GM19025 (cell line): Measurements from ENCODE around the gene LRRC23.
"Not testable (repeated sequence)": the region's sequence is repeated elsewhere in the genome, so short reads cannot be mapped to it uniquely, and the experiment has no call there.

ENCODE experiments used
- ATAC-seq: cut with Tn5 transposase; IDR thresholded peaks from one replicate; pipeline ENCODE4 v1.9.1; 2021; ENCODE audit warnings: mild to moderate bottlenecking, low read depth, moderate library complexity; ENCODE audit not compliant: unreplicated experiment

LRRC23 gene

GRCh38 chr12:6899837-6900519, 4.6 kb upstream of the LRRC23 start:
- ATAC-seq: no peak

- ATAC-seq: no peak
Observed at GRCh38 chr12:6902448-6902847, 2.2 kb upstream of the LRRC23 start.

GRCh38 chr12:6903722-6904121, 900 bp upstream of the LRRC23 start:
- no peak for ATAC-seq

GRCh38 chr12:6905414-6906040, 905 bp downstream of the LRRC23 start:
- no peak for ATAC-seq

GRCh38 chr12:6908141-6908540, 3.5 kb downstream of the LRRC23 start:
- not testable (repeated sequence) for ATAC-seq

DNA sequence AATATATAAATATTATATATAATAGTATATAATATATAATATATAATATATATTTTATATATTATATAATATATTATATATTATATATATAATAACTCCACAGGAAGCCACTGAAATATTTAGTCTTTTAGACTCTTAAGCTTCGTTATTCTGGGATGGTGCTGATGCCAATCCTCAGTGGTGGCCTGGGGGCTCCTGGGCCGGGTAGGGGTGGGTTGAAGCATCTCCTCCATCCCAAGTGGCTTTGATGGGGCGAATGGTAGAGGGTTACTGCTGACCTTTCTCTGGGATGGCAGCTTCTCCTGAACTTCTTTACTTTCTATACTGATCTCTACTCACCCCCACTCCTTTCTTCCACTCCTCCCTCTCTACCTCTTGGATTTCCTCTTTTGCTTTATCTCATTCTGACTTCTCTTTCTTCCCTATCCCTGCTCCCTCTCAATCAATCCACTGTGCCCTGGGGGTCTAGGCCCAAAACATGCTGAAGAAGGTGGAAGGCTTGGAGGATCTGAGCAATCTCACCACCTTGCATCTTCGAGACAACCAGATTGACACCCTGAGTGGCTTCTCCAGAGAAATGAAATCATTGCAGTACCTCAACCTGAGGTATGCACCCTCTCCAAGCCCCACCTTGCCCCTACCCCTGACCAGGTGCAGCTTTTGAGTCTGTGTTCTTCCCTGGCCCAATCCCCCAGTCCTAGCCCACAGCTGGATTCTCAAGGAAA, 5.0 kb downstream of the LRRC23 start:
- ATAC-seq: no peak

GRCh38 chr12:6912164-6912935, 7.7 kb downstream of the LRRC23 start:
- ATAC-seq: no peak

DNA sequence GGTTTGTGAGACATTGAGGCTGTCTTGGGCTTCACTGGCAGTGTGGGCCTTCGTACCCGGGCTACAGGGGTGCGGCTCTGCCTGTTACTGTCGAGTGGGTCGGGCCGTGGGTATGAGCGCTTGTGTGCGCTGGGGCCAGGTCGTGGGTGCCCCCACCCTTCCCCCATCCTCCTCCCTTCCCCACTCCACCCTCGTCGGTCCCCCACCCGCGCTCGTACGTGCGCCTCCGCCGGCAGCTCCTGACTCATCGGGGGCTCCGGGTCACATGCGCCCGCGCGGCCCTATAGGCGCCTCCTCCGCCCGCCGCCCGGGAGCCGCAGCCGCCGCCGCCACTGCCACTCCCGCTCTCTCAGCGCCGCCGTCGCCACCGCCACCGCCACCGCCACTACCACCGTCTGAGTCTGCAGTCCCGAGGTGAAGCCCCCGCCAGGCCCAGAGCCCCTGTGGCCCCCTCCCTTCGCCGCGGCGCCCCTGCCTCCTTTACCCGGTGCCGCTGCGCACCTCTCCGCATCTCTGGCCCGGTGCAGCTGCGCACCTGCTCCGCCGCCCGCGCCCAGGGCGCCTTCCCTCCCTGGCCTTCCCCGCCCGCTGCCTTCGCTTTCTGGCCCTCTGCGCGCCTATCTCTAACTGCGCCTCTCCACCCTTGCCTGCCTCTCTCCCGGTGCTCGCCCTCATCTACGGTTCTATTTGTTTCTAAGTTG, 9.8 kb downstream of the LRRC23 start, which contains the start of gene ENO2:
ENO2 (plus strand) TSS at position 335 of the 701 bp plus-strand sequence. CDS start 1,253 bp downstream, outside the sequence.
- peak; percentile 75 for ATAC-seq

DNA sequence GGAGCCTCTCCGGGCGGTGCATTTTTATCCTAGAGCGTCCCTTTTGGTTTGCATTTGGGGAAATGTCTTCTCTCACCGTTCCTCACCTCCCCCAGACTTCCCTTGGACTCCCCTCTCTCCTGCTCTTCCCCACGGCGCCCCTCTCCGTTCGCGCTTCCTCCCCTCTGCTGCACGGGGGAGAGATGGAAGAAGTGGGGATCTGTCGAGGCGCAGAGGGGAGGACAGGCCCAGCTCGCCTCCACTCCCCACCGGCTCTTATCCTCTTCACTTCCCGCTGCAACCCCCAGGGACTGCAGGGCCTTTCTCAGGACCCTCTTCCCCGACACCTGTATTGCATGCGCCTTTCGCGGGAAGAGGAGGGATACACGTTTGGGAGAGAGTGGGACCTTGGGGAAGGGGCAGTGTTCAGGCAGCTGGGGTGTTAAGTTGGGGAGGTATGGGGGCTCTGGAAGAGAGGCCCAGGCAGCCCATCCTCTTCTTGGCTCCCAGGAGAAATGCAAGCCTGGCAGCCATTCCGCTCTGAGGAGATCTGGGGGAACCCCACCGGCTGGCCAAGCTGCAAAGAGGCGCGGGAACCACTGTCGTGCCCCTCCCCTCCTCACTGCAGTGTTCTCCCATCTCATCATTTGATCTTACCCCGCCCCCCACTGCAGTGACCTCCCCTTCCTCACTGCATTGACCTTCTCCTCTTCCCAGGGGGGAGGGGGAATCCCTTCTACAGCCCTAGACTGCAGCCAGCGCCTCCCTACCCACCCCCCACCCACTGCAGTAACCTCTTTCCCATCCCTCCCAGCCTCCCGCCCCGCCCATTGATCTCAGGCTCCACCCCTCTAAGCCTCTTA, 10.5 kb downstream of the LRRC23 start:
- no peak for ATAC-seq

DNA sequence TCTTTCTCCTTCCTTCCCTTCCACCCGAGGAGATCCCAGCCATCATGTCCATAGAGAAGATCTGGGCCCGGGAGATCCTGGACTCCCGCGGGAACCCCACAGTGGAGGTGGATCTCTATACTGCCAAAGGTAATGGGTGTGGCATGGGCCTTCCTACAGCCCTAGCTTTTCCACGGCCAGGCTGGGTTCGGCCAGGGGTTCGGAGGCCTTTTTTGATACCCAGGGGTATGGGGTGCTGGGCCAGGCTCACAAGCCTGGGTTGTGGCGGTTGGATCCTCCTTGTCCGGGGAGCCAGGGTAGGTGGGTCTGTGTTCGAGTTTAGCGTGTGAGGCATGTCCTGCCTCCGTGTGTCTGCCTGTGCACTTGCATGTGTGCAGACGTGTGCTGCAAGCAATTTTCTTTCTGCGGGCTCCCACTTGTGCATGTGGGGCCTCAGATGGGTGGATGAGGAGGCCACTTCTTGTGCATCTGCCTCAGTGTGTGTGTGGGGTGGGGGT, 11.2 kb downstream of the LRRC23 start:
- no peak for ATAC-seq

DNA sequence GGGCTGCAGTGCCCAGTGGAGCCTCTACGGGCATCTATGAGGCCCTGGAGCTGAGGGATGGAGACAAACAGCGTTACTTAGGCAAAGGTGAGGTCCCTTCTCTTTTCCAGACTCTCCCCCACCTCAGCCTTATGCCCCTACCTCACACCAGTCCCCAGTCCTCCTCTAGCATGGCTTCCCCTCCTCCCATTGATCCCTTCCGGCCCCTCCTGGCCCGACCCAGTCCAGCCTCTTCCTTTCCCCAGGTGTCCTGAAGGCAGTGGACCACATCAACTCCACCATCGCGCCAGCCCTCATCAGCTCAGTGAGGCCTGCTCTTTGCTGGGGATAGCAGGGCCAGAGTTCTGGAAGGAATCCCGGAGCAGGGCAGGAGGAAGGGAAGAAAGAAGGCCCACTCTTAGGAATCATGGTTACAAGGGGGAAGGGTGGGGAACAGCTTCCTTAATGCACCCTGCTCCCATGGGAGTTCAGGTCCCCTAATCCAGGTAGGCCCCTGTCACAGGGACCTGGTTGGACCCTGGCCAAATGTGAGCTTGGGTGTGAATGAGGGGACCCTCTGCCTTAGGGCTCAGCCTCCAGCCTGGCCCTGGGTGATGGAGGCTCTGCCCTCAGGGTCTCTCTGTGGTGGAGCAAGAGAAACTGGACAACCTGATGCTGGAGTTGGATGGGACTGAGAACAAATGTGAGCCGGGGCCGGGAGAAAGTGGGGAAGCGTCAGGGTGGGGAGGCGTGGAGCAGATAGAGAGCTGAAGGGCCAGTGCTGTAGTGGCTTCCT, 12.0 kb downstream of the LRRC23 start:
- ATAC-seq: no peak

- no peak for ATAC-seq
Observed at GRCh38 chr12:6917491-6918231, 13.0 kb downstream of the LRRC23 start.

GRCh38 chr12:6919588-6919987, 15.0 kb downstream of the LRRC23 start:
- no peak for ATAC-seq

DNA sequence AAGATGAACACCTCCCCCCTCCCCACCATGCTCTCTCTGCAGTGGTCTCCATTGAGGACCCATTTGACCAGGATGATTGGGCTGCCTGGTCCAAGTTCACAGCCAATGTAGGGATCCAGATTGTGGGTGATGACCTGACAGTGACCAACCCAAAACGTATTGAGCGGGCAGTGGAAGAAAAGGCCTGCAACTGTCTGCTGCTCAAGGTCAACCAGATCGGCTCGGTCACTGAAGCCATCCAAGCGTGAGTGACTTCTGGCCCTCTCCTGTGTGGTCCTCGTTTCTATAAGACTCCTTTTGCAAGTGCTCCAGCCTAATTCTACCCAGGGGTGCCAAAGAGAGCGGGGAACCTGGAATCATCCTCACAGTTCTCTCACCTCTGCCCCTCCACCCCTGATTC, 16.9 kb downstream of the LRRC23 start:
- ATAC-seq: no peak

GRCh38 chr12:6921996-6922946, 17.6 kb downstream of the LRRC23 start:
- ATAC-seq: no peak

- no peak for ATAC-seq
Observed at GRCh38 chr12:6923003-6923732, 18.5 kb downstream of the LRRC23 start.
